IMR-90 (cell line): ENCODE data around the gene GNB2. TPM values are rescaled to one million over a fixed set of nuclear protein-coding genes. Genes with fewer than 3 reads are reported as not detected.

Experiments used
- ATAC-seq: fragments of 200-7000 bp; cut with Tn5 transposase; 2 replicates; pipeline ENCODE4 v1.9.1; 2020; ENCODE audit warnings: low read depth, mild to moderate bottlenecking, moderate library complexity
- BruUV-seq: library from RNA; stranded (reverse); fragments of 400-500 nt; replicated peaks from 2 replicates; lab custom pipeline; 2021; lab: Mats Ljungman, UMichigan
- CTCF ChIA-PET: fragments of 300-600 bp; formaldehyde crosslinking; extraction: SDS; loops from one replicate; lab custom pipeline; 2021; ENCODE audit warnings: antibody characterized with exemption; lab: Yijun Ruan, JAX
- POLR2A ChIA-PET: fragments of 300-600 bp; sonication (Branson Sonifier 250); formaldehyde crosslinking; loops from one replicate; lab custom pipeline; 2022; ENCODE audit warnings: antibody characterized with exemption; ENCODE audit not compliant: unreplicated experiment; lab: Charles Lee
- DNase-seq: peaks from one replicate; pipeline ENCODE4 v3.0.0; 2013
- H2AFZ ChIP-seq: replicated peaks from 2 replicates; pipeline ENCODE3; 2013; ENCODE audit warnings: low read length, mild to moderate bottlenecking; ENCODE audit not compliant: poor library complexity
- H2AK5ac ChIP-seq: 2 replicates; pipeline ENCODE4 v1.6.1; 2013; ENCODE audit warnings: low read depth, low read length, inconsistent platforms
- H2AK9ac ChIP-seq: replicated peaks from 2 replicates; pipeline ENCODE3; 2013; ENCODE audit warnings: mild to moderate bottlenecking, low read depth, low read length, moderate library complexity; ENCODE audit not compliant: poor library complexity
- H2BK120ac ChIP-seq: 2 replicates; pipeline ENCODE4 v1.6.1; 2013; ENCODE audit warnings: low read depth, low read length, inconsistent platforms
- H2BK15ac ChIP-seq: 3 replicates; pipeline ENCODE4 v1.6.1; 2013; ENCODE audit warnings: low read depth, low read length, inconsistent platforms
- H2BK20ac ChIP-seq: 2 replicates; pipeline ENCODE4 v1.6.1; 2013; ENCODE audit warnings: low read depth, mild to moderate bottlenecking, inconsistent platforms, low read length, moderate library complexity
- H2BK5ac ChIP-seq: 2 replicates; pipeline ENCODE4 v1.6.1; 2013; ENCODE audit warnings: mild to moderate bottlenecking, low read depth, low read length, inconsistent platforms; ENCODE audit not compliant: poor library complexity, severe bottlenecking
- H3K14ac ChIP-seq: replicated peaks from 2 replicates; pipeline ENCODE4 v1.6.1; 2013; ENCODE audit warnings: low read depth, low read length, inconsistent platforms
- H3K18ac ChIP-seq: 2 replicates; pipeline ENCODE4 v1.6.1; 2013; ENCODE audit warnings: low read depth, low read length, control low read depth
- H3K23ac ChIP-seq: 2 replicates; pipeline ENCODE4 v1.6.1; 2013; ENCODE audit warnings: low read depth, low read length, inconsistent platforms
- H3K27ac ChIP-seq: 2 replicates; pipeline ENCODE4 v1.5.1; 2013; ENCODE audit warnings: mild to moderate bottlenecking, control low read depth, low read length; ENCODE audit not compliant: insufficient read depth
- H3K27me3 ChIP-seq: 2 replicates; pipeline ENCODE4 v1.6.1; 2013; ENCODE audit warnings: low read length; ENCODE audit not compliant: control insufficient read depth, insufficient read depth
- H3K36me3 ChIP-seq: 2 replicates; pipeline ENCODE4 v1.6.1; 2013; ENCODE audit warnings: low read length, mixed read lengths; ENCODE audit not compliant: control insufficient read depth, insufficient read depth
- H3K4ac ChIP-seq: 2 replicates; pipeline ENCODE4 v1.6.1; 2013; ENCODE audit warnings: low read depth, low read length, inconsistent platforms
- H3K4me1 ChIP-seq: 2 replicates; pipeline ENCODE4 v1.6.1; 2013; ENCODE audit warnings: low read length, mixed read lengths; ENCODE audit not compliant: control insufficient read depth, insufficient read depth
- H3K4me2 ChIP-seq: 2 replicates; pipeline ENCODE4 v1.6.1; 2013; ENCODE audit warnings: low read depth, mild to moderate bottlenecking, control low read depth, low read length, moderate library complexity
- H3K4me3 ChIP-seq: 2 replicates; pipeline ENCODE4 v1.5.1; 2013; ENCODE audit warnings: low read depth, mild to moderate bottlenecking, control low read depth, low read length, moderate library complexity; ENCODE audit not compliant: insufficient read depth
- H3K56ac ChIP-seq: 2 replicates; pipeline ENCODE4 v1.6.1; 2013; ENCODE audit warnings: low read length, inconsistent platforms; ENCODE audit not compliant: insufficient read depth; ENCODE audit errors: extremely low read depth
- H3K79me1 ChIP-seq, 2 experiments: 2 replicates each; pipeline ENCODE4 v1.6.1; 2013; ENCODE audit warnings: low read length in 2 of 2, inconsistent platforms in 1 of 2, low read depth in 1 of 2
- H3K9ac ChIP-seq: 2 replicates; pipeline ENCODE4 v1.6.1; 2013; ENCODE audit warnings: low read depth, low read length, control low read depth
- H3K9me1 ChIP-seq: 2 replicates; pipeline ENCODE4 v1.6.1; 2013; ENCODE audit warnings: low read length, inconsistent platforms; ENCODE audit not compliant: insufficient read depth
- H3K9me3 ChIP-seq: 2 replicates; pipeline ENCODE4 v1.6.1; 2013; ENCODE audit warnings: low read length; ENCODE audit not compliant: control insufficient read depth, insufficient read depth
- H4K20me1 ChIP-seq: 2 replicates; pipeline ENCODE4 v1.6.1; 2013; ENCODE audit warnings: low read length, inconsistent platforms; ENCODE audit not compliant: insufficient read depth
- H4K5ac ChIP-seq: 2 replicates; pipeline ENCODE4 v1.6.1; 2013; ENCODE audit warnings: mild to moderate bottlenecking, low read depth, low read length, control low read depth
- H4K8ac ChIP-seq, 2 experiments: 2 replicates each; pipeline ENCODE4 v1.6.1; 2013; ENCODE audit warnings: low read depth in 2 of 2, low read length in 2 of 2, control low read depth in 1 of 2, inconsistent platforms in 1 of 2
- H4K91ac ChIP-seq: 2 replicates; pipeline ENCODE4 v1.6.1; 2013; ENCODE audit warnings: low read depth, low read length, inconsistent platforms; ENCODE audit not compliant: insufficient read depth
- BHLHE40 ChIP-seq: fragments of 150-350 bp; IDR thresholded peaks from 2 replicates; pipeline ENCODE4 v1.6.1; 2016; ENCODE audit warnings: mild to moderate bottlenecking, low read depth, low read length
- CEBPB ChIP-seq: IDR thresholded peaks from 2 replicates; pipeline ENCODE4 v1.6.1; 2012; ENCODE audit warnings: low read depth, low read length, improper control_type of control experiment
- CHD1 ChIP-seq: IDR thresholded peaks from 2 replicates; pipeline ENCODE4 v1.6.1; 2012; ENCODE audit warnings: low read depth, low read length, improper control_type of control experiment
- CTCF ChIP-seq: conservative IDR thresholded peaks from 2 replicates; pipeline ENCODE4 v1.5.1; 2012; ENCODE audit warnings: mild to moderate bottlenecking, low read depth, low read length, improper control_type of control experiment
- ELK1 ChIP-seq: fragments of 150-350 bp; IDR thresholded peaks from 2 replicates; pipeline ENCODE4 v1.6.1; 2016; ENCODE audit warnings: low read depth, mild to moderate bottlenecking, low read length, moderate library complexity, borderline replicate concordance
- FOS ChIP-seq: fragments of 150-350 bp; IDR thresholded peaks from 2 replicates; pipeline ENCODE4 v1.6.1; 2016; ENCODE audit warnings: low read depth, low read length
- MAFK ChIP-seq: IDR thresholded peaks from 2 replicates; pipeline ENCODE4 v1.6.1; 2012; ENCODE audit warnings: low read depth, low read length, improper control_type of control experiment
- MAZ ChIP-seq: IDR thresholded peaks from 2 replicates; pipeline ENCODE4 v1.6.1; 2012; ENCODE audit warnings: low read depth, mild to moderate bottlenecking, low read length, improper control_type of control experiment, moderate library complexity, borderline replicate concordance
- MXI1 ChIP-seq: IDR thresholded peaks from 2 replicates; pipeline ENCODE4 v1.6.1; 2012; ENCODE audit warnings: low read depth, mild to moderate bottlenecking, low read length, moderate library complexity, borderline replicate concordance
- NFE2L2 ChIP-seq: fragments of 150-350 bp; IDR thresholded peaks from 2 replicates; pipeline ENCODE4 v1.6.1; 2016; ENCODE audit warnings: low read depth, mild to moderate bottlenecking, low read length
- POLR2A ChIP-seq: IDR thresholded peaks from 2 replicates; pipeline ENCODE4 v1.6.1; 2012; ENCODE audit warnings: mild to moderate bottlenecking, low read depth, low read length
- RAD21 ChIP-seq: IDR thresholded peaks from 2 replicates; pipeline ENCODE4 v1.6.1; 2012; ENCODE audit warnings: low read length, improper control_type of control experiment
- RCOR1 ChIP-seq: IDR thresholded peaks from 2 replicates; pipeline ENCODE4 v1.6.1; 2012; ENCODE audit warnings: mild to moderate bottlenecking, low read length, improper control_type of control experiment; ENCODE audit not compliant: insufficient replicate concordance
- RFX5 ChIP-seq: IDR thresholded peaks from 2 replicates; pipeline ENCODE4 v1.8.0; 2012; ENCODE audit warnings: low read depth, mild to moderate bottlenecking, low read length, moderate library complexity
- SMC3 ChIP-seq: fragments of 150-350 bp; IDR thresholded peaks from 2 replicates; pipeline ENCODE4 v1.6.1; 2016; ENCODE audit warnings: low read depth, mild to moderate bottlenecking, antibody characterized with exemption, low read length, moderate library complexity
- USF2 ChIP-seq: fragments of 150-350 bp; IDR thresholded peaks from 2 replicates; pipeline ENCODE4 v1.6.1; 2017; ENCODE audit warnings: mild to moderate bottlenecking, antibody characterized with exemption, low read length, low read depth
- WGBS, 2 experiments: methylation state at CpG; one replicate each; pipeline versions ENCODE4 v1.1.5 to v1.1.7; 2013; ENCODE audit warnings: missing lambda C conversion rate in 2 of 2; ENCODE audit not compliant: insufficient read length in 1 of 2; ENCODE audit errors: extremely low coverage in 2 of 2; 5-methylcytosine and 5-hydroxymethylcytosine counted together
- dilution Hi-C: fragments of 300-500 bp; cut with HindIII; formaldehyde crosslinking; loops from one replicate; pipeline ENCODE4 v1.14.3; 2018; ENCODE audit warnings: low sequenced_read_pairs; ENCODE audit not compliant: unreplicated experiment
- in situ Hi-C: fragments of 300-500 bp; cut with MboI; formaldehyde crosslinking; loops from 3 replicates; pipeline ENCODE4 v1.14.3; 2019; ENCODE audit warnings: low sequenced_read_pairs, inconsistent platforms, mixed read lengths
- intact Hi-C: fragments of 100-400 bp; cut with micrococcal nuclease; formaldehyde crosslinking; loops from 2 replicates; pipeline ENCODE4 v1.10.0; 2022
- polyA plus RNA-seq, 3 experiments: library from polyadenylated mRNA; depleted of rRNA; stranded (reverse); fragments of >200 nt; gene quantifications; 2 replicates each; pipeline ENCODE4 v1.2.3, GENCODE V29; 2012; ENCODE audit warnings: low replicate concordance in 1 of 3
- total RNA-seq: library from RNA; depleted of rRNA; stranded (reverse); fragments of >200 nt; gene quantifications from 2 replicates; pipeline ENCODE4 v1.2.3, GENCODE V29; 2012

GNB2 gene
- total and polyA plus RNA-seq, 2 of the 4 experiments (the other 2 are of a cell fraction): 62.0 to 279 TPM

GRCh38 chr7:100710452-100710851 is 36.9 kb downstream of the GNB2 start:
- no peak overlapping the region for H3K56ac ChIP-seq
- H4K8ac ChIP-seq: no peak overlapping the region
- H3K18ac ChIP-seq: no peak overlapping the region
- H3K4me2 ChIP-seq: no peak overlapping the region
- H2BK120ac ChIP-seq: no peak overlapping the region
- in situ Hi-C loops: loop anchor here (25.0 kb wide), 1 partner anchor 352 kb away; no protein-coding TSS in a partner anchor
- H2AK9ac ChIP-seq: no peak overlapping the region
- no peaks in the 10 kb centered on the region for H3K9me3 ChIP-seq
- H3K4me1 ChIP-seq: peaks cover 3% of the 10 kb centered on the region; the same call in 1 of the 2 replicates
- peaks cover 2% of the 10 kb centered on the region; the same call in 1 of the 2 replicates for H3K27me3 ChIP-seq
- CTCF ChIA-PET: no interaction called here
- H3K36me3 ChIP-seq: no peaks in the 10 kb centered on the region
- H3K27ac ChIP-seq: no peak overlapping the region
- TF ChIP-seq MAZ: no peak
- no peak for TF ChIP-seq MXI1
- no peak for TF ChIP-seq FOS
- no peak for TF ChIP-seq CHD1
- TF ChIP-seq BHLHE40: no peak
- no peak for TF ChIP-seq MAFK
- no peak for TF ChIP-seq ELK1
- TF ChIP-seq SMC3: no peak
- no peak for TF ChIP-seq NFE2L2
- TF ChIP-seq POLR2A: no peak
- TF ChIP-seq RFX5: no peak
- TF ChIP-seq RCOR1: no peak
- TF ChIP-seq RAD21: no peak
- no peak for TF ChIP-seq USF2
- TF ChIP-seq CEBPB: no peak
- TF ChIP-seq CTCF: no peak
- H2AFZ ChIP-seq: no peak overlapping the region
- BruUV-seq: no TSS peak
- no peak overlapping the region for H2BK20ac ChIP-seq
- no peak overlapping the region for H2AK5ac ChIP-seq
- intact Hi-C loops: no loop called here
- no peak overlapping the region for H2BK5ac ChIP-seq
- no peaks in the 10 kb centered on the region; the same call in 1 of the 2 replicates for H4K20me1 ChIP-seq
- ATAC-seq (no peak), DNase-seq (no peak)
- H4K5ac ChIP-seq: no peak overlapping the region
- dilution Hi-C loops: no loop called here
- peaks cover 13 to 23% of the 10 kb centered on the region in 2 experiments for H3K79me1 ChIP-seq
- H2BK15ac ChIP-seq: no peak overlapping the region
- no peak overlapping the region for H3K4me3 ChIP-seq
- H3K23ac ChIP-seq: no peak overlapping the region
- no peak overlapping the region for H3K9ac ChIP-seq
- 85% methylated on average over 2 of the region's 4 CpGs; no CpG with 5 or more reads in 1 of the 2 experiments for WGBS, 2 experiments
- no peak overlapping the region for H4K91ac ChIP-seq
- no peaks in the 10 kb centered on the region for H3K9me1 ChIP-seq
- H3K4ac ChIP-seq: no peak overlapping the region
- H3K14ac ChIP-seq: no peak overlapping the region
- POLR2A ChIA-PET: interaction anchor here (0.6 kb wide), 1 partner anchor 21 kb away, joined by 4 read pairs; no protein-coding TSS in a partner anchor
